ENCODE results near the gene SDSL.

SDSL gene

DNA sequence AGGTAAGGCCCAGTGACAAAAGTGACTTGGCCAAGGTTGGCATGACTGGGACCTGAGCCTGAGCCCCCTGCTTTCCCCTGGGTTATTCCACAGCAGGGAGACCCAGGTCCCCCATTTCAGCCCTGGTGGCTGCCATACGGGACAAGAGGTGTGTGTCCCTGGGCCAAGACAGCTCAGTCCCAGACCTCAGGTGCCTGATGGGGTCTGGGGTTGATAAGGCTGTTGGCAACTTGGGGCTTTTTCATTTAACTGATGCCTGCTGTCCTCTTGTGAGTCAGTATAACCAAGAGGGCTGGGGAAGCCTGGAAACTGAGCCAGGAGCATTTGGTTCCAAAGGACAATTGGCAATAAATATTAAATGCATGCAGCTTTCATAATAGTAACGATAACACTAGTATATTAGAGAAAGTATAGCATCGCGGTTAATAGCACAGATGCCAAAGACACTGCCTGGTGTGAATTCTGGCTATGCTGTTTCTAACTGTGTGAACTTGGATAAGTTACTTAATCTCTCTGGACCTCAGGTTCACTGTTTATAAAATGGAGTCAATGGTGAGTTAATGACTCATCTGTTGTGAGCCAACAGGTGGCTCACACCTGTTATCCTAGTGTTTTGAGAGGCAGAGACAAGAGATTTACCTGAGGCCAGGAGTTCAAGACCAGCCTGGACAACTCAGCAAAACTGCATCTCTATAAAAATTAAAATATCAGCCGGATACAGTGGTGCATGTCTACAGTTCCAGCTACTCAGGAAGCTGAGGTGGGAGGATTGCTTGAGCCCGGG lies 898 bp downstream of the SDSL start:
- no peak for DNase-seq

DNA sequence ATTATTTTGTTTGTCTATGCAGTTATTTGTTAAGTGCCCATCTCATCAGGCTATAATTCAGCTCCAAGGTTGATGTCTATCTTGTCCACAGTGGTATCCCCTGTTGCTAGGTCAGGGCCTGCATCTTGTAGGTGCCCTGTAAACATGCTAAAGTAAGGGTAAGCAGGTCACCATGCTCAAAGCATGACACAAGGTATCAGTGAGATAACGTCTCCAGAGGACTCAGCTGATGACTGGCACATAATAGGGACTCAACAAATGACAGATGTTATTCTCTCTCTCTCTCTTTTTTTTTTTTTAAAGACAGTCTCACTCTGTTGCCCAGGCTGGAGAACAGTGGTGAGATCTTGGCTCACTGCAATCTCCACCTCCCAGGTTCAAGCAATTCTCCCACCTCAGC lies 2.3 kb downstream of the SDSL start:
- DNase-seq: no peak

DNA sequence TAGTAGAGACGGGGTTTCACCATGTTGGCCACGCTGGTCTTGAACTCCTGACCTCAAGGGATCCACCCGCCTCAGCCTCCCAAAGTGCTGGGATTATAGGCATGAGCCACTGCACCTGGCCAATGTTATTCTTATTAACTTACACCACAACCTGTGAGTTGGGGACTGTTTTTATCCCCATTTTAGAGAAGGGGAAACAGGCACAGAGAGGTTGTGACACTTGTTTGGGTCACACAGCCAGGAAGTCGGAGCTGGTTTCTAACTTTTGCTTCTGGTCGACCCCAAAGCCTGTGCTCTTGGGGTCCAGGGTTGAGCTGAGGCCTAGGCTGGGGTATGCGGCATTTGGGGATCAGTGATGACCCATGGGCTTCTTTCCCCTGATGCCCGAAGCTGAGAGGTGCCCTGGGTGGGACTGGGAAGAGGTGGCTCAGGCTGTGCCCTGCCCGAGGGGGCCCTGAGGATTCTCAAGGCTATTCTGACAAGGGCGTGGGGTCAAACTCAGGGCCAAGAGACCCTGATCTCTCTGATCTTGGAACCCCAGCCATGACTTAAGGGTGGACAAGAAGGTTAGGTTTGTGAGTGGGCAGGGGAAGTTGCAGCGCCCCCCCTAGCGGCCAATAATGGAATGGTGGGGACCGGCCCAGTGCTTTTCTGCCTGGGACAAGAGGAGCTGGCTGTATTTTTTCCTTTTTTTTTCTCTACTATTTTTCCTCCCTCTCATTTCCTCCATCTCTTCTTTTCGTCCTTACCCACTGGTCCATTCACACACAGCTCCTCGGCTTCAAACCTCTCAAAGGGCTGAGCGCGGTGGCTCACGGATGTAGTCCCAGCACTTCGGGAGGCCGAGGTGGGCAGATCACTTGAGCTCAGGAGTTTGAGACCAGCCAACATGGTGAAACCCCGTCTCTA lies 3.0 kb downstream of the SDSL start:
- DNase-seq: peak; percentile 35 to 53

DNA sequence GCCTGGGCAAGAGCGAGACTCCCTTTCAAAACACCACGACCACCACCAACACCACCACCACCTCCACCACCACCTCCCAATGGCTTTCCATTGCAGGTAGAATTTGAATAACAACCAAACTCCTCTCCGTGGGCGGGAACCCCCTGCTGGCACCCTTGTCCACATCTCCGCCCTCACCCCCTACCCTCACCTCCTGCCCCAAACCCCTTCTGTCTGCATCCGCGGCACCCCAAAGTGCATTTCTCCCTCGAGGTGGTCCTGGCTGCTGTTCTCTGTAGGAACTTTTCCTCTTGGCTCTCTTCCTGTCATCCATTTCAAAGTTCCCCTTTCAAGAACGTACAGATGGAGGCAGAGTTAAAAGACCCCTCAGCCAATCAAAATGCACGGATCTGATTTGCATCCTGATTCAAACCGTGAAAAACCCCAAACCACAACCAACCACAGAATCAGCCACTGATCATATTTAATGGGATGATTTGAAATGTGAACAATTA lies 3.8 kb downstream of the SDSL start:
- no peak for DNase-seq

DNA sequence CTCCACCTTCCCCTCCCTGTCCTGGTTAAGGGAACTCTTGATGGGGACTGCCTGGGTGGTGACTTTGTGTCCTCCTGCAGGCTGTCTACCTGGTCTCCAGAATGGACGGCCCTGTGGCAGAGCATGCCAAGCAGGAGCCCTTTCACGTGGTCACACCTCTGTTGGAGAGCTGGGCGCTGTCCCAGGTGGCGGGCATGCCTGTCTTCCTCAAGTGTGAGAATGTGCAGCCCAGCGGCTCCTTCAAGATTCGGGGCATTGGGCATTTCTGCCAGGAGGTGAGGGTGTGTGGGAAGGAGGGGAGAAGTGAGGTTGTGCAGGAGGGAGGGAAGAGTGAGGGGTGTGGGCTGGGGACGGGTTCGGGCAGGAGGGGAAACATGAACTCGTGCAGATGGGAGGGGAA lies 5.7 kb downstream of the SDSL start:
- no peak for DNase-seq

DNA sequence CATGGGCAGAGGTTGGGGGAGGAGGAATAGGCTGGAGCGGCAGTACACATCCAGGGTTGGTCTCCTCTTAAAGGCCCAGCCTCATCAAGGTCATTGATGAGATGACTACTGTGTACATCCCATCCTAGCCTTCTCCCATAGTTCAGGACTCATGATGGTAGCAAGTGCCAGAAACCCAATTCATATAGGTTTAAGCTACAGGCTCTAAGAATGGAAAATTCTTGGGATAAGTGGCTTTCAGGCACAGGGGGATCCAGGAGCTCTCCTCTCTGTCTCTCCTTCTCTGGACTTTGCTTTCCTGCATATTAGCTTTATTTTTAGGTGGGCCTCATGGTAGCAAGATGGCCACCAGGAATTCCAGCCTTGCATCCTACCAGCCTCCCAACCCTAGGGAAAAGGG lies 6.3 kb downstream of the SDSL start:
- no peak for DNase-seq

DNA sequence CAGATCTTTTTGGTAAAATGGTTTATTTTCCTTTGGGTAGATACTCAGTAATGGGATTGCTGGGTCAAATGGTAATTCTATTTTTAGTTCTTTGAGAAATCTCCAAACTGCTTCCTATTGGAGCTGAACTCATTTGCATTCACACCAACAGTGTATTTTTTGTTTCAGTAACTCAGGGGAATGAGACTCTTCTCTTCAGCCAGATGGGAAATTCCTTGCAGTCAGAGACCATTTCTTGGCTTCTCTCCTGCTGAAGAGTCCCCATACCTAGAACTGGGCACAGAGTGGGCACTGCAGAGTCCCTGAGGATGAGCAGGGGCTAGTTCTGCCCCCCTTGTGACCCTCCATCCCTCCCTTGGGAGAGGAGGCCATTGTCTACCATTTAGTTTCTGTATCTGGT lies 10.8 kb downstream of the SDSL start:
- no peak for DNase-seq

DNA sequence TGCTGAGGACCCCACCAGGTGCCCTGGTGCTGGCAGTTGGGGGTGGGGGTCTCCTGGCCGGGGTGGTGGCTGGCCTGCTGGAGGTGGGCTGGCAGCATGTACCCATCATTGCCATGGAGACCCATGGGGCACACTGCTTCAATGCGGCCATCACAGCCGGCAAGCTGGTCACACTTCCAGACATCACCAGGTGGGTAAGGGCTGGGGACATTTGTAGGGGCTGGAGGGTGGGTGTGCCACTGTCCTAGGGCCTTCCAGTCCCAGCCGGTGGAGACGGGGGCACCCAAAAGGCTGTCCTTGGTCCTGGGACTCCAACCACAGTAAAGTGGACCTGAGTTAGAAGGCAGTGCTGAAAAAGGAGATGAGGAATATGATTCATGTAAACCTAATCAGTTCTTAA lies 13.2 kb downstream of the SDSL start:
- no peak for DNase-seq

DNA sequence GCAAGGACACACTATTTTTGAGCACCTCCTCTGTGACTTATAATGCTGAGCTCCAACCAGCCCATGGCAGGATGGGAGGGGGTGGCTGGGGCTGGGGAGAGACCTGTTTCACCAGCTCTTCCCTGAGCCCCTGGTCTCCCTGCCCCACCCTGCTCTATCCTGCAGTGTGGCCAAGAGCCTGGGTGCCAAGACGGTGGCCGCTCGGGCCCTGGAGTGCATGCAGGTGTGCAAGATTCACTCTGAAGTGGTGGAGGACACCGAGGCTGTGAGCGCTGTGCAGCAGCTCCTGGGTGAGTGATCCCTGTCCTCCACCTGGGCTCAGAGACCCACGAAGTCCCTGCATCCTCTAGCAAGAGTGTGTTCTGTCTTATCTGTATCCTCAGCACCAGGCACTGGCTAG lies 14.4 kb downstream of the SDSL start:
- DNase-seq: no peak

DNA sequence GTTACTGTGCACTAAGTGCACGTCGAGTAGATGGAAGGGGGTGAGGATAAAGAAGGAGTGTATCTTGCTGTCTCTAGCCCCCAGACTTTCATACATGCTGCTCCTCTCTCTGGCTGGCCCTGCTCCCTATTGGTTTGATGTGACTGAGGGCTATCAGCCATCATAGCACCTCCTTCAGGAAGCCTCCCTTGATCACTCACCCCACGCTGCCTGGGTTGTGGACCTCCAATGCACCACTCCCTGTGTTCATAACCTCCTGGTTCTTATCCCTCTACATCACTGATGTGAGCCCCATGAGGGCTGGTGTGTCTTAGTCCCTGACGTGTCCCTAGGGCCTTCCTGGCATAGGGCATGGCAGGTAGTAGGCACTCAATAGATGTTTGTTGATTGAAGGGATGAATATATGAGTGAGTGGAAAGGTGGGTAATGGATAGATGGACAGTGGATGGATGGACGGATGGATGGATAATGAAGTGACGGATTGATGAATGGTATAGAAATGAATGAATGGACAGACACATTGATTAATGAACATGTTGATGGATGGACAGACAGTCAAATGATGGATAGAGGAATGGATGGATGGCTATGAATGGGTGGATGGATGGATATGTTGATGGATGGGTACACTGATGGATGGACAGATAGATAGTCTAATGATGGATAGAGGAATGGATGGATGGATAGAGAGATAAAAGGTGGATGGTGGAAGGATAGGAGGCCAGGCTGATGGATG lies 15.0 kb downstream of the SDSL start:
- DNase-seq: no peak

DNA sequence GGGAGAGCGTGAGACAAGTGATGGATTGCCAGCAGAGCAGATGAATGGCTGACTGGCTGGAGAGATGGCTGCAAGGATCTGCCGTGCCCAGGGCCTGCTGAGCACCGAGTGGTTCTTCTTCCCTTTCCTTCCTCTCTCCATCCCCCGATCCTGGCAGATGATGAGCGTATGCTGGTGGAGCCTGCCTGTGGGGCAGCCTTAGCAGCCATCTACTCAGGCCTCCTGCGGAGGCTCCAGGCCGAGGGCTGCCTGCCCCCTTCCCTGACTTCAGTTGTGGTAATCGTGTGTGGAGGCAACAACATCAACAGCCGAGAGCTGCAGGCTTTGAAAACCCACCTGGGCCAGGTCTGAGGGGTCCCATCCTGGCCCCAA lies 15.5 kb downstream of the SDSL start:
- DNase-seq: no peak

DNA sequence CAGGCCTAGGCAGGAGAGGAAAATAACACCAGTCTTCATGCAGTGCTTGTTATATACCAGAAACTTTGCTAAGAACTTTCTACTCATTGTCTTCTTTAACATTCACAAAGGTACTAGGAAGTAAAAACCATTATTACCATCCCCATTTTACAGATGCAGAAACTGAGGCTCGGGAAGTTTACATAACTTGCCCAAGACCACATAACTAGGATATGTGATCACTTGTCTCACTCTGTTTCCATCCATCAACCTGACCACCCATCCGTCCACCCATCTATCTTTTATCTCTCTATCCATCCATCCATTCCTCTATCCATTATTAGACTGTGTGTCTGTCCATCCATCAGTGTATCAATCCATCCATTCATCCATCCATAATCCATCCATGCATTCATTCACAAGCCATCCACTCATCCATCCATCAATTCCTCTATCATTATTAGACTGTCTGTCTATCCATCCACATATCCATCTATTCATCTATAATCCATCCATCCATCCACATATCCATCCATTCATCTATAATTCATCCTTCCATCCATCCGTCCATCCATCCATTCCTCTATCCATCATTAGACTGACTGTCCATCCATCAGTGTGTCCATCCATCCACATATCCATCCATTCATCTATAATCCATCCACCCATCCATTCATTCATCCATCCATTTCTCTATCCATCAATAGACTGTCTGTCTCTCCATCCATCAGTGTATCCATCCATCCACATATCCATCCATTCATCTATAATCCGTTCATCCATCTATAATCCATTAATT lies 16.5 kb downstream of the SDSL start:
- DNase-seq: no peak

DNA sequence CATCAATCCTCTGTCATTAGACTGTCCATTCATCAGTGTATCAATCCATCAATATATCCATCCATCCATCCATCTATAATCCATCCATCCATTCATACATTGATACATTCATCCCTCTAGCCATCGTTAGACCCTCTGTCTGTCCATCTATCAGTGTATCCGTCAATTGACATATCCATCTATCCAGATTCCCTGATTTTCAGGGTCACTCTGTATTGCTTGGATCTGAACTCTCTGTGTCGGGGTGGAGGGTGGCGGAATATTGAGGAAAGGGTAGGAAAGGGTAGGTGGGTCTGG lies 17.1 kb downstream of the SDSL start:
- no peak for DNase-seq

DNA sequence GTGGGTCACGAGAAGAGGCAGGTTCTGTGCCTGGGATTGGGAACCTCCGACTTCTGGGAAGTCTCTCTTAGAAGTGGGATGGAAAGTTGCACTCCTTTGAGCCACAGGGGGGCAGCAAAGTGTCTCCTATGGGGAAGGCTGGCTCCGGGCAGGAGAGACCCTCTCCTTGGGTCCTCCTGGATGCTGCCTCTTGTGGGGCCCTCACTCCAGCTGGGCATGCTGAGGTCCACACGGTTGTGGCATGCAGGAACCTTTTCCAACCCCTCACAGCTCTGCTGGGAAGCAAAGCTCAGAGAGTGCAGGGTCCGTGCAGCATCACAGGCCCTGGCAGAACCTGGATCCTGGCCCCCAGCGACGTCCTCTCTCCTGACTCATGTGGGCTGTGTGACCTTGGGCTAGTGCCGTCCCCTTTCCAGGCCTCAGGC lies 17.4 kb downstream of the SDSL start:
- DNase-seq: no peak

DNA sequence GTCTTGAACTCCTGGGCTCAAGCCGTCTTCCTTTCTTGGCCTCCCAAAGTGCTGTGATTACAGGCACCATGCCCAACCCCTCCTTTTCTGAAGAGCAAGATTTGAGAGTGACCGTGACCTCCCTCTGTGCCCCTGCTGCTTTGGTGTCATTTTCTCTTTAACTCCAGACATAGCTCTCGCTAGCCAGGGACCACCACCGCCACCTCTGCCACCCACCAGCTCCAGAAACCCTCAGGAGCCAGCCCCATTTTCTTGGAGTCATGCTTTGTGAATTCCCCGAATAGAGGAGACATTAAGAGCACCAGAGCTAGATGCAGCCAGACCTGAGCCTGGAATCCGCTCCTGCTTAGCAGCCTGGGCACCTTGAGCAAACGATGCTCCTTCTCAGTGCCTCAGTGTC lies 18.2 kb downstream of the SDSL start:
- no peak for DNase-seq

DNA sequence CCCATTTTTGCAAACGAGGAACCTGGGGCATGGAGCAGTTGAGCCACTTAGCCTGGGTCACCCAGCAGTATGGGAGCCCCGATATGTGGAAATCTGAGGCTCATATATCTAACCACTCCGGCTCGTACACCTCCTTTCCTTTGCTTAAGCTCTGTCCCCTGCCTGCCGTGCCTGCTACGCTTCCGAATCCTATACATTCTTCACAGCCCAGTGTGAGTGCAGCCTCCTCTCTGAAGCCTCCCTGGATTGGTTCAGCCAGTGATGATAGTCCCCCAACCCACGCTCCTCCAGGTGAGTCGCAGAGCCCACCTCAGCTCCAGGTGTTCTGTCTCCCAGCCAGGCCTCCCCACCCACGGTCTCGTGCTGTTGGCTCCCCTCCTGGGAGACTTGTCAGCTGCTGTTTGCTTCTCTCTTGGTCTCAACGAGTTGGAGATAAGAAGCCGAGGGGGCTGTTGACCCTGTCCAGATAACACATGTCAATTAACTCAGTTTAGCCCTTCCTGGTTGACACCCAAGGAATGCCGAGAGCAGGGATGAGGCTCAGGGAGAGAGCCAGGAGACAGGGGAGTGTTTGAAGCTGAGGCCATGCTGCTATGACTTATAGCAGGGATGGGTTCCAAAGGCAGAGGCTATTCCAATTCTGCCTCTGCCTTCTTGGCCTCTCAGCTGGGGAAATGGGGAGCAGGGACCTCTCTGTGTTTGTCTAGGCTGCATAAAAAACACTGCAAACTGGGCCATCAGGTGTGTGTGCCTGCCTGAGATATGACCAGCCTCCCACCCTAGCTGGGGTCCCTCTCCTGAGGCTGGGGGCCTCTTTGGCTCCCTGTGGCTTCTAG lies 19.0 kb downstream of the SDSL start:
- no peak for DNase-seq

DNA sequence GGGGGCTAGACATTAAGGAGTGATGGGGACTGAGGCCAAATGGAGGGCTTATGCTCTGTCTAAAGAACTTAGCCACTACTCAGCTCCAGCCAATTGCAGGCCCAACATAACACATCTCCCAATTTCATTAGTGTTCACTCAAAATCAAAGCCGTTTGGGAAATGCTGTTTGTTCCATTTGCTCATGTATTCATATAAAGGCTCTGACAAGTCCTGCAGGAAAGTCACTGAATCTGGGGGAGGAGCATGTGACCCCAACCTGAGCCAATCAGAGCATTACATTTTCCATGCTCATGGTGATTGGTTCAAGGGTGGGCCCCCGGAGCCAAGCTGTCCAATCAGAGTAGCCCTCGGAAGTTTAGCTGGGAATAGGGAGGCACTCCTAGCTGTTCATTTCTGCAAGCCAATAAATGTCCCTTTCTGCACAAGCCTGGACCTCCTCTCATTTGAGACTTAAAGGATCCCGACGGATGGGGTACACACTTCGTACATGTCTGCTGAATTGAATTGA lies 20.9 kb downstream of the SDSL start:
- DNase-seq: no peak

DNA sequence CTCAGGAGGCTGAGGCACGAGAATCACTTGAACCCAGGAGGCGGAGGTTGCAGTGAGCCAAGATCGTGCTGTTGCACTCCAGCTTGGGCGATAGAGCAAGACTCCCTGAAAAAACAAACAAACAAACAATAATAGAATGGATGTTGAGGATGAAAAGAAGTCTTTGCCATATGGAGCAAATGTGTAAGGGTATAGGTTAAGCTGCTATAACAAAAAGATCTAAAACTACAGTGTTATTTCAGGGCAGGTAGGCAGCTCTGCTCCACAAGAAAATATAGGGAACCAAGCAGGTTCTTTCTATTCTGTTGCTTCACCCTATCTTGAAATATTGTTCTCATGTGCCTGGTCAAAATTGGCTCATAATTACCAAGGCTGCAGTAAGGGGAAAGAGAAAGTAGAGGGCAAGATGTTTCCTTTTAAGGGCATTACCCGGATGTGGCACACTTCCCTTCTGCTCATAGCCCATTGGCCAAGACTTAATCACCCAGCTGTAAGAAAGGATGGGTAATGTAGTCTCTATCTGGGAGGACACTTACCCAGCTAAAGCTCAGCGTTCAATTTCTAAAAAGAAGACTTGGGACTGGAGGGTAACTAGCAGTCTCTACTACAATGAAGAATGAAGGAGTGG lies 23.5 kb downstream of the SDSL start:
- peak; percentile 21 to 59 for DNase-seq

DNA sequence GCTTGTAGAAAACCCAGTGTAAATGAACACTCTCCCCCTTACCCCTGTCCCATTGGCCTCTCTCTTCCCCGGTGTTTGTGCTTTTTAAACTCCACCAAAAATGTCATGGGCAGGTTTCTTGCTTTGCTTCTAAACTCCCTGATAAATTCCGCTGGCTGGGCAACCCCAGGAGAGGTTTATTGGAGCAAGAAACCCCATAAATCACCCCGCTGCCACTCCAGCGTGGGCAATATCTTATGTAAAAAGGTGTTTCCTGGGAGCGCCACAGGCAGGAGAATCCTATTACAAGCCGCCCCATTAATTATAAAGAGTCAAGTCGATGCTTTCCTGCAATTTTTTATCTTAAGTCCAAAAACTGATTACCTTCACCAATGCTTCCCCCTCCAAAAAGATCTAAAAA lies 26.7 kb downstream of the SDSL start:
- no peak for DNase-seq

DNA sequence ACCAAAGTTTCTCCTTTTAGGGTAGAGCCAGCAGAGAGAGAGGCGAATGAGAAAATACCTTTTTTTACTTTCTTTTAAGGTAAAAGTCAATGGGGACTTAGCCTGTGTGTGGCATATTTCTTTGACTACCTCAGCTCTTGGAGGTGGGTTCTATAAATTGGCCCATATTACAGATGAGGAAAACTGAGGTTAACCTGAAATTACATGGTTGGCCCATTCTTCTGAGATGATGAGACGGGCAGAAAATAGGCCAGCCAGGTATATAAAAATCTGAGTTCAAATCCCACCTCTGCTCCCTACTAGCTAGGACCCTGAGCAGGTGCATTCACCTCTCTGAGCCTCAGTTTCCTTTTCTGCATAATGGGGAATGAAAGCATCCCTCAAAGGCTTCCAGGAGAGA lies 27.1 kb downstream of the SDSL start:
- no peak for DNase-seq

DNA sequence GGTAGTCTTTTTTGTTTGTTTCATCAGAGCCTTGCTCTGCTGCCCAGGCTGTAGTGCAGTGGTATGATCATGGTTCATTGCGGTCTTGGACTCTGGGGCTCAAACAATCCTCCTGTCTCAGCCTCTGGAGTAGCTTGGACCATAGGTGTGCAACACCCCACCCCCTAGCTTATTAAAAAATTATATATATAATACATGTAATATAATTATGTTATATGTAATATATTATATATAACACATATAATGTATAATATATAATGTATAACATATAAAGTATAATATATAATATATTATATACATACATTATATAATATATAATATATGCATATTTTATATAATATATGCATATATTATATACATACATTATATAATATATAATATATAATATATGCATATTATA lies 27.7 kb downstream of the SDSL start:
- DNase-seq: no peak

Measured in AML-193 (cell line).